Retina (tissue), 1 donor: ENCODE data around the gene RXRA.

ENCODE experiments used
- DNase-seq: peaks from one replicate; pipeline ENCODE4 v3.0.0-alpha.2; 2016

The RXRA gene

DNA sequence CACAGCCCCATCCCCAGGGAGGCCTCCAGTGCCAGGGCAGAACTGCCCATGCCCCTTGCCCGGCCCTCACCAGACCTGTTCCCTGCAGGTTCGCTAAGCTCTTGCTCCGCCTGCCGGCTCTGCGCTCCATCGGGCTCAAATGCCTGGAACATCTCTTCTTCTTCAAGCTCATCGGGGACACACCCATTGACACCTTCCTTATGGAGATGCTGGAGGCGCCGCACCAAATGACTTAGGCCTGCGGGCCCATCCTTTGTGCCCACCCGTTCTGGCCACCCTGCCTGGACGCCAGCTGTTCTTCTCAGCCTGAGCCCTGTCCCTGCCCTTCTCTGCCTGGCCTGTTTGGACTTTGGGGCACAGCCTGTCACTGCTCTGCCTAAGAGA lies 110.1 kb downstream of the RXRA start:
- DNase-seq, result no peak

DNA sequence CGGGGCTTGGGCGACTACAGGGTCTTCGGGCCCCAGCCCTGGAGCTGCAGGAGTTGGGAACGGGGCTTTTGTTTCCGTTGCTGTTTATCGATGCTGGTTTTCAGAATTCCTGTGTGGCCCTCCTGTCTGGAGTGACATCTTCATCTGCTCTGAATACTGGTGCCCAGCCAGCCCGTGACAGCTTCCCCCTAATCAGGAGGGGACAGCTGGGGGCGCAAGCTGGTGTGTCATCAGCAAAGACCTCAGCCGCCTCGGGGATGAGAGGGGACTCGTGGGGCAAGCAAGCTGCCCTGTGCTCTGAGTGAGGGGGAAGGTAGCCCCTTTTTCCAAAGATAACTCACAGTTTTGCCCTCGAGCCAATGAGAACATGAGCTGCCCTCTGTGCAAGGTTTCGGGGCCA lies 110.7 kb downstream of the RXRA start:
- DNase-seq, result peak; percentile 69

DNA sequence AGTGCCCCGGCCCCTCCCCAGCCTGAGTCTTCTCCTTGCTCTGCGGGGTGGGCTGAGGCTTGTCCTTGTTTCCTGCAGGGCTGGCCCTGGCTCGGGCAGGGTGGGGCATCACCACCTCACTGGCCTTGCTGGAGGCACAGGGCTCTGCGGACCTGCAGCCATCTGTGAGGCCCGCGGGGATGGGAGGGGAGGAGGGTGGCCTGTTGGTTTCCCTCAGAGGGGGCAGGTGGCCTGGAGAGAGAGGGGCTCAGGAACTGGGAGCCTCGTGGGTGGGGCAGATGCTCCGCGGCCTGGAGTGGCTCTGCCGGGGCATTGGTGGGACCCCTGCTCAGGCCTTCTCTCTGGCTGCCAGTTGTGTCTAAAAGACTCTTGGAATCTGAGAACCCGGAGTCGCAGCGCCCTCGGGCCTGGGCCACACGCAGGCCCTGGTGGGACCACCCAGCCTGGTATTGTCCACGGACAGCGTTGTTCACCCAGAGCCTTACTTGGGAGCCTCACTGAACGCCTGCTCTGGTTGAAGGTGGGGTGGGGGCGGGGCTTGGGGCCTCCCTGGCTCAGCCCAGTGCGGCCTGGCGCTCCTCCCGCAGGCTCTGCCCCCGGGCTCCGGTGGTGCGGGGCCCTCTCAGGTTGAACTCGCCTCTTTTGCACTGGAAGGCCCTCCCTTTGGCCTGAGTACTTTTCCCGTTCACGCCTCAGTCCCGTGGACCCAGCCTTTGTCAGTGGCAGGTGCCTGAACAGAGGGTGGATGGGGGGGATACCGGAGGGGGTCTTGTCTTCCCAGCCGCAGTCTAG lies 111.3 kb downstream of the RXRA start:
- peak; percentile 73 for DNase-seq

DNA sequence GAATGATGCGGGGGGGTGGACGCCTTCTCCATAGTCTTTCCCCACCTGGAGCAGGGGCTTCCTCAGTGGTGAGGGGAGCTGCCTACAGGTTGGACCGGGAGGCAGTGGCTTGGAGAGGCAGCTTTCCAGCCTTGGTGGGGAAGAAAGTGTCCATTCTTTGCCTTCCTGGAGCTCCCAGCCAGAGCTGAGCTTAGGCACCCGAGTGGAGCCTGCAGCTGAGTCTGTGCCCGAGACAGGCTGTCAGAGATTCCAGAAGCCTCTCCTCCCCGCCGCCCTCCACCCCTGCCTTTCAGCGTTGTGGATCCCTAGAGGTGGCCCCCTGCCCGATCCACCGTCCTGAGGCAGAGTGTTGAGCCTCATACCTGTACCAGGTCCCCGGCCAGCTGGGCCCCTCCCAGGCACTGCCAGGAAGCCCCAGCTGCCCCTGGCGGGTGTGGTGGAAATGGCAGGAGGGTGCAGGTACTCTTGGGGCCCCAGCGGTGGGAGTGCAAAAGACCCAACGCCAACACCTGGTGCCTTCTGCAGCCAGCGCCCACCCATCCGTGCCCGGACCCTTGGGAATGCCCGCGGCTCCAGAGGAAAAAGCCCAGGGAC lies 112.0 kb downstream of the RXRA start:
- no peak for DNase-seq

DNA sequence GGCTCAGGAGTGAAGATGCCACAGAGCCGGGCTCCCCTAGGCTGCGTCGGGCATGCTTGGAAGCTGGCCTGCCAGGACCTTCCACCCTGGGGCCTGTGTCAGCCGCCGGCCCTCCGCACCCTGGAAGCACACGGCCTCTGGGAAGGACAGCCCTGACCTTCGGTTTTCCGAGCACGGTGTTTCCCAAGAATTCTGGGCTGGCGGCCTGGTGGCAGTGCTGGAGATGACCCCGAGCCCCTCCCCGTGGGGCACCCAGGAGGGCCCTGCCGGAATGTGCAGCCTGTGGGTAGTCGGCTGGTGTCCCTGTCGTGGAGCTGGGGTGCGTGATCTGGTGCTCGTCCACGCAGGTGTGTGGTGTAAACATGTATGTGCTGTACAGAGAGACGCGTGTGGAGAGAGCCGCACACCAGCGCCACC lies 113.1 kb downstream of the RXRA start:
- DNase-seq, result no peak

DNA sequence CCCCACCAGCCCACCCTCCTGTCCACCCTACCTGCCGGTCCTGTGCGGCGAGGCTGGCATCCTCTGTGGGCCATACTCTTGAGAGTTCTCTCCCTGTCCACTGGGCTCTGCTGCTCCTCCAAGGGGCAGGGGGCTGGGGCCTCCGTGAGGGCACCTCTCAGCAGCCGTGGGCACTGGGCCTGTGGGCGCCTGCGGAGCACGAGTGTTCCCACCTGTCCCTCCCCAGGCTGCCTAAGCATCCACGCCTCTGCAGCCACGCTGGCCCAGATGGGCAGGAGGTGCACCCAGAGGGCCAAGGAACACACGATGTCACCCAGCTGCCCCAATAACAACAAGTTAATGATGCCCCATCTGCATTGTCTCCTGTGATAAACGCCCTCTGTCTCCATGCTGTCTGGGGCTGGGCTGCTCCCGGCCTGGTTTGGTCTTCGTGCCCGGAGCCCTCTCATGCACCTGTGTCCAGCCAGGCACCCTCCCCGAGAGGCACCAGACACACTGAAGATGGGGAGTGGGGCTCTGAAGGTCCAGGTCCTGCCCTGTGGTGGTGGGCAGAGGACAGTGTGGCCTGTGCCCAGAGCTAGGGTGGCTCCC lies 114.5 kb downstream of the RXRA start:
- DNase-seq, result no peak

DNA sequence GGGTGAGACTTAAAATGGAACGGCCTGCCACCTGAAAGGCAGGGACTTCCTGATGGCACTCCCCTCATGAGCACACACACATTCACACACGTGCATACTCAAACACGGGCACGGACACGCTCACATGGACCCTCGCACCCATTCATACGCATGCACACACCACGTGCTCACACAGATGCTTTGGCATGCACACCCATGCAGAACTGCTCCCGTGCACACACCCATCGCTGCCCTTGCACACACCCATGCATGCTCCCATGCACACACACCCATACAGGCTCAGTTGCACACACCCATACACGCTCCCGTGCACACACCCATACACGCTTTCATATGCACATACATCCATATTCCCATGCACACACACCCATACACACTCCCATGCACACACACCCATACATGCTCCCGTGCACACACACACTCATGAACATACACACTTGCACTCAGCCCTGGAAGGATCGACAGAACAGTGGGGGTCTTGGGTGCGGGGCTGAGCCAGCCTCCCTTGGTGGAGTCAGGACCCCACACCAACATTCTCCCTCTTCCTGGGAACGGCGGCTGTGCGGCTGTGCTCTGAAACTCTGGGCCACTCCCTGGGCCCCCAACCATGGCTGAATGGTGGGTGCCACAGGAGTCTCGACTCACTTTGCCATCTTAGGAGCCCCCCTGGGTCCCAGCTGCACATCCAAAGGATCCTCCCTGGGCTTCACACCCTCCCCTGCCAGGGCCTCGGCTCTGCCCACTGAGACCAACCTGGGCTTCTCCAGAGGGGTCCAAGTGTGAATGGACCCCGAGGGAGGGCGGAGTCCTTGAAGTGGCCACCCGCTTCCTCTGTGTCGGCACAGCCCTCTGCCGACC lies 115.2 kb downstream of the RXRA start:
- no peak for DNase-seq

DNA sequence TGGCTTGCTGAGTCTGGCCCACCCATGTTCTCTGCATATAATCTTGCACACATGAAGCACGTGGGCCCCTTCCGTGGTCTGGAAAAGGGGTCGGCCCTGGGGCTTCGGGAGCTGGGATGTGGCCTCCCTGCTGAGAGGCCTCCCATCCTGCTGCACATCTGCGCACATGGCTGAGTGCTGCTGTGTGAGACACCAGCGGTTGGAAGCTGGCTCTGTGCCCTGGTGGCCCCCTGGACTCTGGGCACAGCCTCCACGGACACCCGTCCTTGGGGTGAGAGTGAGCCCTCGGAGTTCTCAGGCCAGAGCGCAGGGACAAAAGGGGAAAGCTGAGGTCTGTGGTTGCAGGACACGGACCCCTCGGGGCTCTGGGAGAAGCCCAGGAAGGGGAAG lies 115.8 kb downstream of the RXRA start:
- DNase-seq, result peak; percentile 47

DNA sequence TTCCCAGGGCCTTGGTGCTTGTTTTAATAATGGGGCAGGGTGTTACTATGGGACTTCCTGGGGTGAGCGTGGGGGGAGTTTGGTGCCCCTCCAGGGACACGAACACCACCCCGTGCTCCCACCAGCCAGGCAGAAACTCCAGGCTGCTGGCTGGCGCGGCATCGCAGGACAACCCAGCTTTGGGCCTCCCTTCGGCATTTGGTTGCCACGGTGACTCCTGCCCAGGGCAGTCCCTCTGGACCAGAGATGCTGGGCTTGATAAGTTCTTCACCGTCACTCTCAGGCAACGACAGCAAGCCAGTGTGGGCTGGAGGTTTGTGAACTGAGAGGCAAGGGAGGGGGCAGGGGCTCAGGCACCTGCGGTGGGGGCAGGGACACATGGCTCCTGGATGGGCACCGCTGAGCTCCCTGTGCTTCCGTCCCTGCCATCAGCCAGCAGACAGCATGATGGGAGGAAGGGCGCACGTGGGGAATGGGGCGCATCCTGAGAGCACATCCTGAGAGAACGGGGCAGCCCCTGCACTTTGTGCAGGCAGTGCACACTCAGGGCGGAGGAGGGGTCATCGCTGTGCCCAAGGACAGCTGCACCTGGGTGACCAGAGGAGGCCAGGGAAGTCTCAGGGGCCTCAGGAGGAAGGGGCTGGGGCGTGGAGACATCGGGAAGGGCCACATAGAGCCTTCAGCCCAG lies 116.4 kb downstream of the RXRA start:
- DNase-seq, result peak; percentile 66

DNA sequence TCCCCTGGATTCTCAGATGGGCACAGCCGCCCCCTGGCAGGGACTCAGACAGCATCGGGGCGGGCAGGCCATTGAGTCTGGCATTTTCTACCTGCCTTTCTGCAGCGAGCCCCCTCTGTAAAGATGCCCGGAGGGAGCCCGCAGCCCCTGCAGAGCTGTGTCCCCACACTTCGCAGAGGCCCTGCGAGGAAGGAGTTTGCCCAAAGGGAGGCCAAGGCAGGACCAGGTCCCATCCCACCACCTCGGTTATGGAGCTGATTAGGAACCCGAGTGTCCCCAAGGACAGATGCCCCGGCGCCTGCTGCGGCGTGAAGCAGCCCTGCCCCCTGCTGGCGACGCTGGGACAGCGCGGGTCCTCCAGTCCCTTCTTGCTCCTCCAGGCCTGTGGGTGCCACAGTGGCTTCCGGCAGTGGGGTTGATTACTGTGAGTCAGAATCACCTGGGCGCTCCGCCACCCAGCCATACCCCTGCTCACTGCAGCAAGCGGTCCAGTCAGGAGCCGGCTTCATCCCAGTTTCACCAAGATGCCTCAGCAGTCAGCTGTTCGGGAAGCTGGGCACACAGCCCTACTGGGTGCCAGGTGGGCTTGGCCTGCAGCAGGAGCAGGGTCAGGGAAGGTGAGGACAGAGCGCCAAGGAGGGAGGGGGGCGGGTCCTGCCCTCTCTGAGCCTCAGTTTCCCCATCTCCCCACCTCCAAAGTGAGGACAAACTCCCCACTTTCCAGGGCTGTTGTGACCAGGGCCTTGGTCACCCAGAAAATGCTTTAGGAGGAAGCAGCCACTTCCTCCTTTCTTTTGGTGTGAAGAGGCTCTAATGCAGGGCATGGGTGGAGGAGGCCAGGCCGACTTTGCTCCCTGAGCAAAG lies 117.2 kb downstream of the RXRA start:
- DNase-seq, result peak; percentile 90

DNA sequence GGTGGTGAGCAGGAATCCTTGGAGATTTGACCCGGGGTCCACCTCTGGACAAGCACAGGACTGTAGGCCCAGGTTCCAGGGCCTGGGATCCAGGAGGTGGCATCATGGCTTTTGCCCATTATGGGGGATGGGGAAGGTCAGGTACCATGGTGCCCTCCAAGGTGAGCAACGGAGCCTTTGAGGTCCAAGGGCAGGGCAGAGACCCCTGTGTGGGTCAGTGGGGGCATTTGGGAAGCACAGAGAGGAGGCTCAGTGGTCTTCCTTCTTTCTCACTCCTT lies 117.7 kb downstream of the RXRA start:
- DNase-seq, result no peak

DNA sequence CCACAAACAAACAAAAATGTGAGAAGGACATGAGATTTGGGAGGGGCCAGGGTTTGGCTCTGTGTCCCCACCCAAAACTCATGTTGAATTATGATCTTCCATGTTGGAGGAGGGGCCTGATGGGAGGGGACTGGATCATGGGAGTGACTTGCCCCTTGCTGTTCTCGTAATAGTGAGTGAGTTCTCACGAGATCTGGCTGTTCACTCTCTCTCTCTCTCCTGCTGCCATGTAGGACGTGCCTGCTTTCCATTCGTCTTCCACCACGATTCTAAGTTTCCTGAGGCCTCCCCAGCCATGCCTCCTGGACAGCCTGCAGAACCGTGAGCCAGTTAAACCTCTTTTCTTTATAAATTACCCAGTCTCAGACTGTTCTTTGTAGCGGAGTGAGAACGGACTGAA lies 118.7 kb downstream of the RXRA start:
- no peak for DNase-seq

DNA sequence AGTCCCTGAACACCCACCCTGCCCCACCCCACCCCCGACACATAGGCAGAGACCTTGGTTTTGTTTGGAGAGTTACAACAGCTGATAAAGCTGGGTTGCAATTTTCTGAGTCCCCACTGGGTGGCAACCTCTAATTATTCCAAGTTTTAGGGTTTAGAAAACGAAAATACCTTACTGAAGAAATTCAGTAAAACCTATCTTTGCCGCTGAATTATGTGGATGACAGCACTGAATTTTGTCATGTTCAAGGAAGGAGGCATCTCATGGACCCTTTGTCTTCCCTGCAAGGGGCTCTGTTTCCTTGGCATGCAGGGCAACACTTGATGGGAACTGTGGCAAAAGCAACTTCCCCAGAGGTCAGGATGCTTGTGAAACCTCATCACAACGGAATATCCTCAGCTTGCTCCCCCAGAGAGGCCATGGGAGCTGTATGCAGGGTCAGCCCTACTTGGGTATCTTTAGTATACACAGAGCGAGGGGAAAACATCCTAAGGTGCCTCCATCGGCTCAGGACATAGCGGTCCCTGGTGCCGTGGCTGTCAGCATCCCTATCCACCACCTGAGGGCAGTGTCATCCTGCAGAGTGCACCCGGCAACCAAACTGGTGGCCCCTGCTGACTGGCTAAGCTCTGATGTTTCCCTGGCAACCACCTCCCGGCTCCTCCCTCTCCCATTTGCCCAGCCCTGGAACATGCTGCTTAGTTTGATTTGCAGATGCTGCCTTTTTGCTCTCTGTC lies 123.1 kb downstream of the RXRA start:
- peak; percentile 92 for DNase-seq

DNA sequence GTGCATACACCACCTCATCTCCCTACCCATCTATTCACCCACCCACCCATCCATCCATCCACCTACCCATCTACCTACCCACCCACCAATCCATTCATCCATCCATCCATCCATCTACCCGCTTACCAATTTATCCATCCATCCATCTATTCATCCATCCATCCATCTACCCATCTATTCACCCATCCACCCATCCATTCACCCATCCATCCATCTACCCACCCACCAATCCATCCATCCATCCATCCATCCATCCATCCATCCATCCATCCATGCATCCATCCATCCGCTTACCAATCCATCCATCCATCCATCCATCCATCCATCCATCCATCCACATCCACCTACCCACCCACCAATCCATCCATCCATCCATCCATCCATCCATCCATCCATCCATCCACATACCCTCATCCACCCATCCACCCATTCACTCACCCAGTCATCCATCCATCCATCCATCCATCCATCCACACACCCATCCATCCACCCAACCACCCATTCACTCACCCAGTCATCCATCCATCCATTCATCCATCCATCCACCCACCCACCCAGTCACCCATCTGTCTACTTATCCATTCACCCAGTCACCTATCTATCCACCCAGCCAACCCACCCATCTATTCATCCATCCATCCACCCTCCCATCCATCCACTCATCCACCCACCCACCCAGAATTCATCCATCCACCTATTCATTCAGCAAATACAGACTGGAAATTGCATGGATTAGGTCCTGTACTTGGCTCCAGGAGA lies 125.6 kb downstream of the RXRA start:
- DNase-seq, result no peak

DNA sequence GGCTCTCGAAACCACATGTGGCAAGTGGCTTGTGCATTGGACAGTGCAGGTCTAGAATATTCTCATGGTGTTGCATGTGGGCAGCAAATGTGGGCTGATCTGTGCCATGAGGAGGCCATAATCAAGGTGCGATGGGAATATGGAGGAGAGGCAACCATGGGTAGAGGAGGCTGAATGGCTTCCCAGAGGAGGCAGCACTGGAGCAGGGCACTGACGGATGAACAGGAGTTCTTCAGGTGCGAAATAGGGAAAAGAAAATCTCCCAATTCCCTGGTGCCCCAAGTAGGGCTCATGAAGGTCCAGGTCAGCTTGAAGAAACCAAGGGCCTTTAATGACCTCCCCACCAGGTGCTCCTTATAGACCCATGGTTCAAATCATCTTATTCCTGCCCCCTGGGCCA lies 126.5 kb downstream of the RXRA start:
- no peak for DNase-seq

DNA sequence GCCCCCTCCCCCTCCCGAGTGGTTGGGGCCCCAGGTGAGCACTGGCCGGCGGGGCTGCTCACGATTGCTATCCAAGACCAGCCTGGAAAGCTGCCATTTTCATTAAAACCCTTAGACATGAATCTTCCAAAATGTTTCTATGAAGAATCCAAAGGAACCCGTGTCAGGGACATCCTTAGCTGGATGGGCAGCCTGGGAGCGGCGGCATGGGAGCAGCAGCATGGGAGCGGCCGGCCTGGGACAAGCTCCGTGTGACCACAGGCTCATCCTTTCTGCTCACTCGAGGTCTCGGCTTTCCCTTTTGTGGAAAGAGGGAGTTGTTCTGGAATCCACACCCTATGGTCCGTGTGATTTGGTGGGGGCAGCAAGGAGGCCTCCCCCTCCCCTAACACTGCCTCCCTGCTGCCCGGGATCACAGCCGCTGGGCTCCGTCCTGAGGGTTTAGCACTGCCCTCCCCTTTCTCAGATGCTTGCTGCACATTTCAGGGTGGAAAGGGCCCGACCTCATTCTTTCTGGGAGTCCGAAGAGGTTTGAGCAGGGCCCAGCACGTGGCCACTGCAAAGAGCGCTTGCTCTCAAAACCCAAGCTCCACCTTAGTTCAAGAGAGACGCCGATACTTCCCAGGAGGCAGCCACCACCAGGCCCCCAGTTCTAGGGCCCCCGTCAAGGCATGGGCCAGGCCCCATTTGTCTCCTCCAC lies 127.7 kb downstream of the RXRA start:
- DNase-seq, result no peak

DNA sequence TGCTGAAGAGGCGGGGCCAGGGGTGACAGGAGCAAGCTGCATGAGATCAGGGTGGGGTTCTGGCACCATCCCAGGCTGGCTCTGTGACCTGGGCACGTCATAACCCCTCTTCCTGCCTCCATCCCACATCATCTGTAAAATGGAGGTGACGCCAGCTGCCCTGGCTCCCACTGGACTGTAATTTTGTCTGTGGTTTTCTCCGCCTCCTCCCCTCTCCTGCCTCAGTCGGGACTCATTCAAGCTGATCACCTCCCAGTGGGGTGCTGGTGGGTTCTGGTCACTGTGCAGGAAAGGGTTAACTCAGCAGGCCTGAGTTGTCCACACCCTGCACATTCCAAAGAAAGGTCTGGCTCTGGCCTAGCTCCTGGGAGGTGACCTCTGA lies 128.2 kb downstream of the RXRA start:
- no peak for DNase-seq

DNA sequence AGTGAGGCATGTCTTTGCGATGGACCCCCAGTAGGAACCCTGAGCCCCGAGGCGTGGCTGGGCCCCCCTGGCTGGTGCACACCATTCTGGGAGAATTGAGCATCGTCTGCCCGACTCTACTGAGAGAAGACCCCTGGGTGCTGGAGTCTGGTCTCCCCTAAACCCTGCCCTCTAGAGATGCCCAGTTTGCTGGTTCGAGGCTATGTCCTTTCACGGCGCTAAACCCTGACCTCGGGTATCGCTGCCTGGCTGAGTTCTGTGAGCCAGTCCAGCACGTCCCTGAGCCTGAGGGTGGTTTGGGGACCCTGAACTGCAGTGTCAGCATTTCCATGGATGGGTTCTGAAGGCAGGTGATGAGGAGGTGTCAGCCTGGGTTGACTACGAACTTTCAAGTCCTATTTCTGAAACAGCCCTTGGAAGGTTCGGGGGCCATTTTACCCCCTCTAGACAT lies 128.8 kb downstream of the RXRA start:
- no peak for DNase-seq

DNA sequence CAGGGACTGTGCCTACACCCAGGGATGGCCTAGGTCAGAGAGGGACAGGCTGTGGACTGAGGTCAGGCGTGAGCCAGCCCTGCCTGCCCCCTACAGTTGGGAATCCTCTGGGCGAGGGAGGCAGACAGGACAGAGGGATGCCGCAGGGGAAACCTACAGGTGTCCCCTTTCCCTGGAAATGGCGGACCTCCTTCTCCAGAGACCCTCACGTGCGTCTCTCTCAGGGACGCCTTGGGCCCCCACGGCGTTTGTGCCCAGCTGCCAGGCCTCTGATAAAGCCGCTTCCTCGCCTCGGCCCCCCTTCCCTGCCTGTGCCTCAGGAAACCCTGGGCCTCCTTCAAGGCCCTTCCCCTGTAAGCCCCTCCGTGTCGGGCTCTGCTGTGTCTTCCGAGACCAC lies 129.3 kb downstream of the RXRA start:
- no peak for DNase-seq
